LHCN-M2 (cell line): ENCODE data around the gene SLC4A8. TPM values are rescaled to one million over a fixed set of nuclear protein-coding genes. Genes with fewer than 3 reads are reported as not detected.
A peak's percentile ranks its signal among the peaks of the same experiment; 100 is the strongest.

Experiments
- DNase-seq: peaks from one replicate; pipeline ENCODE4 v3.0.0-alpha.2; 2012; ENCODE audit warnings: low read depth
- total RNA-seq: library from RNA; depleted of rRNA; stranded (reverse); fragments of >200 nt; gene quantifications from 2 replicates; pipeline ENCODE4 v1.2.3, GENCODE V29; 2014

SLC4A8 gene
- total RNA-seq, 1 experiment from 2014 or later: 2.7 TPM

GRCh38 chr12:51395283-51396230, 29.1 kb upstream of the SLC4A8 start:
- no peak for DNase-seq

- no peak for DNase-seq
Measured at GRCh38 chr12:51397670-51398069, 27.0 kb upstream of the SLC4A8 start.

DNA sequence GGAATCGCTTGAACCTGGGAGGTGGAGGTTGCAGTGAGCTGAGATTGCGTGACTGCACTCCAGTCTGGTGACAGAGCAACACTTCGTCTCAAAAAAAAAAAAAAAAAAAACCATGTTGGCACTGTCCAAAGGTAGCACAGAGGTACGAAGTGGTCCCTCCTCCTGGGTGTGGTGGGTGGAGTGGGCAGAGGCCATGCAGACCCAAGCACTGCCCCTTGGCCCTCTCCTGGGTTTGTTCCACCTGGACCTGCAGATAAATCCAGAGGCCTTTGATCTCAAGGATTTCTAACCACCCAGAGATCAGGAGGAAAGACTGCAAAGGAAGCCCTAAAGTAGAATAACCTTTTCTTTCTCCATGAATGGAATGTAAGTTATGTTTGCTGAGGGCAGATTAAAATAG, 24.7 kb upstream of the SLC4A8 start:
- no peak for DNase-seq

DNA sequence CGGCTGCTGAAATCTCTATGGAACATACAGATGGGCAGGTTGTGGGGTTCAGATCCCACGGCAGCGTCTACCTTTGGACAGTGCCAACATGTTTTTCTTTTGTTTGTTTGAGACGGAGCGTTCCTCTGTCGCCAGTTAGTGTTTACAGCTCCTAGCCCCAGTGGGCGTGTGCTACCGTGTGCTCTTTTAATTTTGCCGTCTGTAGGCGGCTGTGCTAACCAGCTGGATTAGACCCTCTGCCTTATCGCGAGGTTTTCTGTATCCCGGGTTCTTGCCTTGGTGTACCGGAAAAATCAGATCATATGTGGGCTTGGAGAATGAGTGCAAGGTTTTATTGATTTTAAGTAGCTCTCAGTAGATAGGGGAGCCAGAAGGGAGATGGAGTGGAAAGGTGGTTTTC, 23.6 kb upstream of the SLC4A8 start:
- no peak for DNase-seq

GRCh38 chr12:51401486-51401885, 23.1 kb upstream of the SLC4A8 start:
- no peak for DNase-seq

GRCh38 chr12:51401900-51402299, 22.7 kb upstream of the SLC4A8 start:
- no peak for DNase-seq

DNA sequence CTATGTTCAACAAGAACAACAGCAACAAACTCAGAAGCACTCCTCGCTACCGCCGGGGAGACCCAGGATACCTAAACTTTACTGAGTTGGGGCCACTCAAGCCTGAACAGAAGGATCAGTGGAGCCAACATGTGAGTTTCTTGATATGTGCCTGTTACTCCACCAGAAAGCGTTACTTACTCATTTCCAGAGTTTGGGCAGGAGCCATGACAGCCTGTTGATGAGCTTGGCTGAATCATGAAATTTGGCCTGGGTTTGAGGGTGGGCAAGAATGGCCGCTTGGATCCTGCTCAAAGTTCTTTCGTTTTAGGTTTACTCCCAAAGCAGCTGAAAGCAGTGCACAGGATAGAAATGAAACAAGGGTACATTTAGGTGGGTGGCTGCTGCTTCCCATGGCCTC, 21.5 kb upstream of the SLC4A8 start:
- no peak for DNase-seq

- DNase-seq: no peak
Measured at GRCh38 chr12:51403681-51404136, 20.9 kb upstream of the SLC4A8 start.

DNA sequence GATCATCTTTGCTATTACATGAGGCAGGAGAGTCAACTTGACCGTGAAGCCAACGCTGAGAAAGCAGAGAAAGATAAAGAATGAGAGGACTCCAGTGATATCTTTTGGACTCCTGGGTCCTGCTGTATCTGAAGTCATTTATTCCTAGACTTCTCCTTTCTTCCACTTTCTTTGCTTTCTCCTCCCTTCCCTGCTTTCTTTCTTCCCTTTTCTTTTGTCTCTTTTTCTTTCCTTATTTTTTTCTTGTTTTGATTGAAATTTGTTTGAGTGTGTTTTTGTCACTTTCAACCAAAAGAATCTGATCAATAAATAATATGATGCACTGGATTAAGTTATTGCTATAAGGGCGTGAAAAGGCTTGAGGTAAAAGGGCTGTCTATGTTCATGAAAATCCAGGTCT, 20.0 kb upstream of the SLC4A8 start:
- DNase-seq: no peak

DNA sequence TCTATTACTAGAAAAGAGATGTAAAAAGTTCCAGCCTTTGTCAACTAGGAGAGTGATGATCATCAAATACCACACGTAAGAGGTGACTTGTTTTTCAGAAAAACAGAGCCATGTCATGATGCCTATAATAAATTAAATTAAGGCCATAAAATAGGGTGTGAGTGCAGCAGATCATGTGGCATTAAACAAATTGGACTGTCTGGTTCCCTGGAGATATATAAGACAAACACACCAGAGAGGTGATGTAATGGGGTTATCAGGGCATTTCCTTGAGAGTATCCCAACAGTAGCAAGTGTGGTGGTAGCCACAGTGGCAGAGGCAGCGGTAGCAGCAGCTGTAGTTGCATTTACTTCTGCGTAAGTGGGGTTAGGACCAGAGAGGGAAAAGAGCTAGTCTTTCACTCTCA, 18.8 kb upstream of the SLC4A8 start:
- no peak for DNase-seq

- DNase-seq: no peak
Measured at GRCh38 chr12:51406290-51406689, 18.3 kb upstream of the SLC4A8 start.

- no peak for DNase-seq
Measured at GRCh38 chr12:51406859-51407258, 17.8 kb upstream of the SLC4A8 start.

- DNase-seq: no peak
Measured at GRCh38 chr12:51407604-51408003, 17.0 kb upstream of the SLC4A8 start.

- DNase-seq: no peak
Measured at GRCh38 chr12:51409846-51410245, 14.8 kb upstream of the SLC4A8 start.

DNA sequence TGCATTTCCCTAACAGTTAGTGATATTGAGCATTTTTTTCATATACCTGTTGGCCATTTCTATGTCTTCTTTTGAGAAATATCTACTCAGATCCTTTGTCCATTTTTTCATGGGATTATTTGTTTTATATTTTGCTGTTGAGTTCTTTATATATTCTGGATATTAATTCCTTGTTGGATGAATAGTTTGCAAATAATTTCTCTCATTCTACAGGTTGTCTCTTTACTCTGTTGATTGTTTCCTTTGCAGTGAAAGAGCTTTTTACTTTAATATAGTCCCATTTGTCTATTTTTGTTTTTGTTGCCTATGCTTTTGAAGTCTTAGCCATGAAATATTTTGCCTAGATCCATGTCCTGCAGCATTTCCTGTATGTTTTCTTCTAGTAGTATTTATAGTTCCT, 11.5 kb upstream of the SLC4A8 start:
- no peak for DNase-seq

- DNase-seq: no peak
Measured at GRCh38 chr12:51413791-51414190, 10.8 kb upstream of the SLC4A8 start.

DNA sequence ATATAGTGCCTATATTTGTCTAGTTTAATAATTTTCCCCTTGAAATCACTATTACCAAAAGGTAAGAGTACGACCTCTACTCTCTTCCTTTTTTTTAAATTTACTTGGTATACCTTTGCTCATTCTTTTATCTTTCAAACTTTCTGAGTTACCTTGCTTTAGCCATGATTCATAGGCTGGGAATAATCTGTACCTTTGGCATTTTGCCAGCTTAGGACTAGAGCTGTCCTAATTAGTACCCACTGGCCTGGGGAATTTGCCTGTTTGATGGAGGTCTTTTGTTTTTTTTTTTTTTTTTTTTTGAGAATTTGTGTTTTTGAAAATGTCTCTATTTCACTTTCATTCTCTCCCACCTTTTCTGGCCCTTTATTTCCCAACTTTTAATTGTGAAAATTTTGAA, 8.7 kb upstream of the SLC4A8 start:
- no peak for DNase-seq

DNA sequence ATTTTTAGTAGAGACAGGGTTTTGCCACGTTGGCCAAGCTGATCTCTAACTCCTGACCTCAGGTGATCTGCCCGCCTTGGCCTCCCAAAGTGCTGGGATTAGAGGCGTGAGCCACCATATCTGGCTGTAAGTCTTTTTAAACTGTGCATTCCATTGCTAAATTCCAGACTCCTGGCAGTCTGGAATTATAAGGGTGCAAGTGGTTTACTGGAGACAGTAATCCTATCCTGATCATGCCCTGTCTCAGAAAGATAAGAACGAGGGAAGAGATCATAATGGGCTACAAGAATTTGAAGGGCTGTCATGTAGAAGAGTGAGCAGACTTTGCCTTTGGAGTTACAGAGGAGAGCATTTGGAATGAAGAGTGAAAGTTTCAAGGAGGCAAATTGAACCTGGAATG, 6.8 kb upstream of the SLC4A8 start:
- no peak for DNase-seq

DNA sequence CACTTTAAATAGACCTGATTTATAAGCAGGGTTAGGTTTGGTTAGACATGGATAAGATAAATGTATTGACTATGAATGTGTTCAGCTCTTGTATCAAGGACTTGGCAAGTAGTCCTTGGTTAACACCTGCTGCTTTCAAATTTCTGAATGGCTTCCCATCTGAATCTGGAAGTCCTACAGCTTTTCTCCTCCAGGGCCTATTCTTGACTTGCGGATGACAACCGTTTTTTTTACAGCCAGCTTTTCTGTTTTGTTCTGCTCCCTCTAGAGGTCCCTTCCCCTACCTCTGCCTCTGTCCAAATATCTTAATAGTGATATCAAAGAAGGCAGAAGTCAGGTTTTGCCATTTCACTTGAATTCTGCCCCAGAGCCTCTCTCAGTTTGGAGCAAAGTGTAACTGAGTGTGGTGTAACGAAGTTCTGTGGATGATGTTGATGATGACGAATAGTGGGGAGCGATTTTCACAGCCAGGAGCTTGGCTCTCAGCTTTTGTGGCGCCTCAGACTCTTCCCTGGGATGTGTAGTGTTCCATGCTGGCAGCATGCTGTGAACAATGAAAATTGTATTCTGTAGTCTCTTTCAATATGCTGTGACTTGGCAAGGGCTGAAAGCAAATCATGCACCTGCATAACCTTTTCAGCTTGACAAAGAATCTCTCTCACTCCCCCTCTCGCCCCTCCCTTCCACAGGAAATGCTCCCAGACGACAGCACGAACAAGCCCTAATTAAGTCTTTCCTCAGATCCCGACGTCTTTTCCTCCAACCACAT, 5.0 kb upstream of the SLC4A8 start:
- DNase-seq: no peak

DNA sequence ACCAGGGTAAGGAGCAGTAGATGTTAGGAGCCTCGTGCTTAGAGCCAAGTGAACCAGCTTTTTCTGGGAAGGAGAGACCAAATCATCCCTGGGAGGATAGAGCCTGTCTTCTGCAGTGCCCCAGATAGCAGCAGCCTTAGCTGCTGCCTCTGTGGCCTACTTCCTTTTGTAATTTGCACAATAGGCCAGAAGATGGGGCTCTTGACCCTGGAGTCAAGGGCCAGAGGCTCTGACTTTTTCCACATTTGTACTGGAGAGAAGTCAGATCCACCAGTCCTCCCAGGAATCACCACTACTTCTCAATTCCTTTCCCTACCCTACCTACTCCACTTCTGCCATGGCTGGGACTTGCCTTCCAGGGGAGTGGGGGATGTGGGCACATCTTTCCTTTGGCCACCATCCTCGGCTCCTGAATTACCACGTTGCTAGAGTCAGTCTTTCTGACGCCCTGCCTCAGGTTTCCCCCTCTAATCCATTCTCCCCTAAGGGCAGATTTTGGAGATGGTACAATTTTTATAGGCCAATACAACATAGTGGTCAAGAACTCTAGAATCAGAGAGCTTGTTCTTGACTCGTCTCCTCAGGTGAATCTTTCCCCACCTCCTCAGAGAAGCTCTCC, 3.3 kb upstream of the SLC4A8 start:
- DNase-seq: peak; percentile 69

DNA sequence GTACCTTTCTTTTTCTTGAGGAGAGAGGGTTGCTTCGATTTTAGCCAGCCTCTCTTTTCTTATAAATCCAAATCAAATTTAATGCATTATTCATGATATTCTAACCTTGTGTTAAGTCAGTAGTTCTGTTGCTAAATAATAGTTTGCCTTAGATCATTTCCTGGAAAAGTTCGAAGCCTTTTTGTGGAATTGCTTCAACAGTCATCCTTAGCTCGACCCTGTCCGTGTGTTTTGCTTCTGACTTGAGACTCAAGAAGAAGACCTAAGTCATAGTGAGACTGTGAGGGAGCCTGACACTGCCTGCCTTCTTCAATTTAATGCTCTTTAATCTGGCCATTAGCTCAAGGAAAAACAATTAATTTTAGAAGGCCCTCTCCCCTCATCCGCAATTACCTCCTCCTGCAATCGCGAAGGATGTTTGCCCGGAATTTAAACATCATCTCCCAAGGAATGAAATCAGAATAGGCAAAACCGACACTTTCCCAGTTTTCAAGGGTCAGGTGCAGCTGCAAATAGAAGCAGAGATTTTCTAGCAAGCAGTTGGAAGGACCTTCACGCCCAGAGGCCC, 453 bp upstream of the SLC4A8 start:
- DNase-seq: no peak

- DNase-seq: no peak
Measured at GRCh38 chr12:51428256-51428655, 3.6 kb downstream of the SLC4A8 start.
